Karpas-422 (cell line): ENCODE data around the gene ATG16L2. TPM values are rescaled to one million over a fixed set of nuclear protein-coding genes. Genes with fewer than 3 reads are reported as not detected.

Experiments used
- DNase-seq: peaks from one replicate; pipeline ENCODE4 v3.0.0-alpha.2; 2015
- H2AFZ ChIP-seq: fragments of 200-600 bp; sonication (generic); 2 replicates; pipeline ENCODE4 v1.6.1; 2014; ENCODE audit warnings: antibody characterized with exemption, low read length, mixed read lengths
- H3K27ac ChIP-seq: fragments of 200-600 bp; sonication (generic); 2 replicates; pipeline ENCODE4 v1.5.1; 2014; ENCODE audit warnings: mild to moderate bottlenecking, low read length, moderate library complexity
- H3K27me3 ChIP-seq: fragments of 200-600 bp; sonication (generic); 2 replicates; pipeline ENCODE4 v1.6.1; 2014; ENCODE audit warnings: low read length, mixed read lengths
- H3K36me3 ChIP-seq: fragments of 200-600 bp; sonication (generic); 2 replicates; pipeline ENCODE4 v1.6.1; 2014; ENCODE audit warnings: low read length, mixed read lengths; ENCODE audit not compliant: insufficient read depth
- H3K4me1 ChIP-seq: fragments of 200-600 bp; sonication (generic); 2 replicates; pipeline ENCODE4 v1.6.1; 2014; ENCODE audit warnings: mild to moderate bottlenecking, low read length, mixed read lengths
- H3K4me2 ChIP-seq: fragments of 200-600 bp; sonication (generic); 2 replicates; pipeline ENCODE4 v1.6.1; 2014; ENCODE audit warnings: low read length, low read depth, mild to moderate bottlenecking; ENCODE audit not compliant: poor library complexity, severe bottlenecking
- H3K4me3 ChIP-seq: fragments of 200-600 bp; sonication (generic); 2 replicates; pipeline ENCODE4 v1.5.1; 2014; ENCODE audit warnings: mild to moderate bottlenecking, antibody characterized with exemption, low read length, mixed read lengths
- H3K79me2 ChIP-seq: fragments of 200-600 bp; sonication (generic); 2 replicates; pipeline ENCODE4 v1.6.1; 2014; ENCODE audit warnings: mild to moderate bottlenecking, low read length, mixed read lengths
- H3K9ac ChIP-seq: fragments of 200-600 bp; sonication (generic); 2 replicates; pipeline ENCODE4 v1.6.0; 2014; ENCODE audit warnings: low read length
- H3K9me2 ChIP-seq: fragments of 200-600 bp; sonication (generic), shearing (Covaris generic); replicated peaks from 2 replicates; pipeline ENCODE4 v1.6.0; 2014; ENCODE audit warnings: mild to moderate bottlenecking, low read length, moderate library complexity; ENCODE audit not compliant: insufficient read depth
- H3K9me3 ChIP-seq: fragments of 300-700, 200-600 bp; sonication (generic); 2 replicates; pipeline ENCODE4 v1.6.1; 2014; ENCODE audit warnings: low read length, mixed read lengths
- H4K20me1 ChIP-seq: fragments of 200-600 bp; sonication (generic); 2 replicates; pipeline ENCODE4 v1.6.1; 2014; ENCODE audit warnings: mild to moderate bottlenecking, antibody characterized with exemption, low read length, low read depth; ENCODE audit not compliant: insufficient read depth
- total RNA-seq: library from RNA; depleted of rRNA; stranded (reverse); fragments of >200 nt; shearing (Covaris generic); gene quantifications from 2 replicates; pipeline ENCODE4 v1.2.3, GENCODE V29; 2014; ENCODE audit warnings: low replicate concordance

ATG16L2 gene
- total RNA-seq, 1 experiment from 2014 or later: 14.8 TPM

DNA sequence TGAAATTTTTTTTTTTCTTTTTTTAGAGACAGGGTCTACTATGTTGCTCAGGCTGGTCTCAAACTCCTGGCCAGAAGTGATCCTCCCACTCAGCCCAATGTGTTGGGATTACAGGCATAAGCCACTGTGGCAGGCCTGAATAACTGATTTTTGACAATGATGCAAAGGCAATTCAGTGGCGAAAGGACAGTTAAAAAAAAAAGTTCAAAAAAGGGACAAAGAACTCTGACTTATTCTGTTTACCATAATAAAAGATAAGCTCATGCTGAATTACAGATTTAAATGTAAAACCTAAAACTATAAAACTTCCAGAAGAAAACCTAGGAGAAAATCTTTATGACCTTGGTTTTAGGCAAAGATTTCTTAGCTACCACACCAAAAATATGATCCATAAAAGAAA lies 48.9 kb downstream of the ATG16L2 start:
- Histone ChIP-seq H3K36me3 (peaks cover 33% of the 10 kb centered on the region), H3K9ac (no peak overlapping the region), H3K9me2 (no peaks in the 10 kb centered on the region), H4K20me1 (no peaks in the 10 kb centered on the region), H3K79me2 (peaks cover 57% of the 10 kb centered on the region), H3K9me3 (no peaks in the 10 kb centered on the region), H2AFZ (no peak overlapping the region), H3K4me3 (no peak overlapping the region), H3K4me2 (no peak overlapping the region), H3K27me3 (no peaks in the 10 kb centered on the region), H3K27ac (no peak overlapping the region), H3K4me1 (no peaks in the 10 kb centered on the region)
- DNase-seq: no peak

DNA sequence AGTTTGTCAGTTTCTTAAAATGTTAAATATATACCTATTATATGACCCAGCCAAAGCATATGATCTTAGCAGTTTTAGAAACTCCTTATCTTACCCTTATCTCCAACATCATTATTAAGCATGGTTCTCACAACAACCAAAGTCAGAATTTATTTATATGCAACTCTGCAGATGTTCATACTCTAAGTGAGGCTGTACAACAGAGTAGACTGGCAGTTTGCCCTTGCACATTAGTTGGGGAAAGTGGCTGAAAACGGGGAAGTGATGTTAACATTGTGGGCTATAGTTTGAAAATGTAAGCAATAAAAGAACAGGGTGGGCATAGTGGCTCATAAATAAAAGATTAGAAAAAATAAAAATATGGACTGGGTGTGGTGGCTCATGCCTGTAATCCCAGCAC lies 49.7 kb downstream of the ATG16L2 start:
- no peak for DNase-seq
- H3K9me3 ChIP-seq: no peaks in the 10 kb centered on the region
- no peak overlapping the region for H3K27ac ChIP-seq
- no peak overlapping the region for H2AFZ ChIP-seq
- no peak overlapping the region for H3K4me3 ChIP-seq
- H3K27me3 ChIP-seq: no peaks in the 10 kb centered on the region
- H3K9ac ChIP-seq: no peak overlapping the region
- no peaks in the 10 kb centered on the region for H4K20me1 ChIP-seq
- peaks cover 57% of the 10 kb centered on the region for H3K79me2 ChIP-seq
- H3K9me2 ChIP-seq: no peaks in the 10 kb centered on the region
- peaks cover 38% of the 10 kb centered on the region for H3K36me3 ChIP-seq
- no peaks in the 10 kb centered on the region for H3K4me1 ChIP-seq
- H3K4me2 ChIP-seq: no peak overlapping the region

DNA sequence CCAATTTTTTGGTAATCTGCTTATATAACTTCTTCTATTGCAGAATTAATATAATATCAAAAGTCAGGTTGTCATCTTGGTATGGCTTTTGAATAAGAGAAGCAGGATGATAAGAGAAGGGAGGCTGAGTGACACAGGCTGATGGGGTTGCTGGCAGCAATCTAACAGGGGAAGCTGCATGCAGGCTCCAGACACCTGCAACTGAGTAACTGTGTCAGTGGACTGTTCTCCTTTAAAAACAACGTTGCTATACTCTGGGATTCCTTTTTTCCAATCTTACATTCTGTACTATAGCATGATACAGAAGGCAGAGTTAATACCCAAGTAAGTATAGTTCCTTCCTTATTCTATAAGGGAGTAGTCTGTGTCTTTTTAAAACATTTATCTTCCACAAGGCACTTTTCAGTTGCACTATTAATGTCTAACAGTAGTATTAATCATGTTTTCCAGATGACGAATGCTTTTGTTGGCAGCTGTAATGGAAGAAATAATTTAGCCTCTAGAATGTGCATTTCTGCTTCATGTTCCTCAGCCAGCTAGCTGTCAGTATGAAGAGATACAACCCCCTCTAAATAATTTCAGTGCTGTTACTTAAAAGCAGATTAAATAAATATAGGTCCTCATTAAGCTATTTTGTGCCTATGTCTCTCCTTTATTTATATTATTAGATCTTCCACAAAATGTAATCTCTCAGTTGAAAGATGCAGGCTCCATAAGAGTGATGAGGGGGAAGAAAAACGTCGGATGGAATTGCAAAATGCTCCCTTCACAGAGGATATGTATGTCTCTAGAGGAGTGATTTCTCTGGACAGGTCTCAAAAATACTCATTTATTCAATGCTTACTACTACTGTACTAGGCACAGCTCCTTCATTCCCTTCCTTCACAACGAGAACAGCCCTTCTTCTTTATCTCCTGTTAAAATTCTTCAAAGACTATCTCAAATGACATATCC lies 50.8 kb downstream of the ATG16L2 start:
- H3K27ac ChIP-seq: no peak overlapping the region; the same call in 1 of the 2 replicates

DNA sequence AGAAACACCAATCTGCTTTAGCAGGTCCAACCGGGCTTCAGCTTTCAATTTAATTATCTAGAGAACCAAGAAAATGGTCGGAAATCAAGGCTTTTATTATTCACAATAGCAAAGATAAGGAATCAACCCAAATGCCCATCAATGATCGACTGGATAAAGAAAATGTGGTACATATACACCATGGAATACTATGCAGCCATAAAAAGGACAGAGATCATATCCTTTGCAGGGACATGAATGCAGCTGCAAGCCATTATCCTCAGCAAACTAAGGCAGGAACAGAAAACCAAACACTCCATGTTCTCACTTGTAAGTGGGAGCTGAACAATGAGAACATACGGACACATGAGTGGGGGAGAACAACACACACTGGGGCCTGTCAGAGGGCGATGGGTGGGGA lies 53.8 kb downstream of the ATG16L2 start:
- Histone ChIP-seq H3K4me3 (no peak overlapping the region), H3K27me3 (no peaks in the 10 kb centered on the region), H4K20me1 (no peaks in the 10 kb centered on the region), H3K27ac (no peak overlapping the region), H3K79me2 (peaks cover 42% of the 10 kb centered on the region), H2AFZ (no peak overlapping the region), H3K9me2 (no peaks in the 10 kb centered on the region), H3K4me2 (no peak overlapping the region), H3K9ac (no peak overlapping the region), H3K4me1 (no peaks in the 10 kb centered on the region), H3K9me3 (no peaks in the 10 kb centered on the region), H3K36me3 (peaks cover 31% of the 10 kb centered on the region)
- no peak for DNase-seq

More for the DNA sequence above, 50.8 kb downstream of the ATG16L2 start:
- Histone ChIP-seq H3K4me3 (no peak overlapping the region), H3K9ac (no peak overlapping the region), H3K4me1 (no peaks in the 10 kb centered on the region), H3K9me2 (no peaks in the 10 kb centered on the region), H3K36me3 (peaks cover 34% of the 10 kb centered on the region), H3K4me2 (no peak overlapping the region), H3K79me2 (peaks cover 55% of the 10 kb centered on the region), H3K27me3 (no peaks in the 10 kb centered on the region), H3K9me3 (no peaks in the 10 kb centered on the region), H4K20me1 (no peaks in the 10 kb centered on the region), H2AFZ (no peak overlapping the region)
- DNase-seq: no peak

DNA sequence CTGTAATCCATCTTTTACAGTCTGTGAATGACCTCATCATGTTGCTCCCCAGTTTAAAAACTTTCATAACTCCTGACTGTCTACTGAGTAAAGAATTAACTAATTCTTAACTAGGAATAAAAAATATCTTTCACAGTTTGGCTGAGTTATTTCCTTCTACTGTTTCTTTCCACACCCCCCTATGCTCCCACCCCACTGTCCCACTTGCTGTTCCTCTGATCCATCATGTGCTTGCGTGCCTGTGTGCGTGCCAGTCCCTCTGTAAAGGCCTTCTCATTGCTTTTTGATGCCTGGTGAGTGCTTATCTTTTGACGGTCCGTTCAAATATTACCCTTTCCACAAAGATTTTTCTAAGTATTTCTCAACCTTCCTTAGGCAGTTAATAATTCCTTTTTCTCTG lies 55.6 kb downstream of the ATG16L2 start:
- Histone ChIP-seq H3K36me3 (peaks cover 39% of the 10 kb centered on the region), H3K4me1 (no peaks in the 10 kb centered on the region), H3K9me3 (no peaks in the 10 kb centered on the region), H2AFZ (no peak overlapping the region), H3K27me3 (no peaks in the 10 kb centered on the region), H3K9ac (no peak overlapping the region), H3K27ac (no peak overlapping the region), H3K9me2 (no peaks in the 10 kb centered on the region), H3K79me2 (peaks cover 29% of the 10 kb centered on the region), H4K20me1 (no peaks in the 10 kb centered on the region), H3K4me3 (no peak overlapping the region), H3K4me2 (no peak overlapping the region)
- no peak for DNase-seq

DNA sequence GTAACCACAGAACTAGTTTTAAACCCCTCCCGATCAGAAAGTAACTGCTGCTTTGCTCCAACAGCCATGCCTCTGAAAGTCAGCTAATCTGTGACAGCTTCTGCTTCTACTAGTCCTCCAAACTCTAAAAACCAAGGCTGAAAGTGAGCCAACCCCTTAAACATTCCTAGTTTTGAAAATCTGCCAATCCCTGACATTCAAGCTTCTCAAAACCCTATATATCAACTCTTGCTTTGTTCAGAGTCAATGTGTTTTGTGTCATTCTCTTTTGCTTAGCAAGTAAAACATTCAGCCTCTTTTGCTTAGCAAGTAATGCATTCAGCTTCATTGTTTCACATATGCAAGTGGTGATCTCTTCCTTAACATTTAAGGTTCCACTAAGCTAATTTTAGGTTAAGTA lies 56.9 kb downstream of the ATG16L2 start:
- no peak overlapping the region for H3K4me2 ChIP-seq
- no peak overlapping the region for H3K9ac ChIP-seq
- no peak for DNase-seq
- no peaks in the 10 kb centered on the region for H3K4me1 ChIP-seq
- H3K9me3 ChIP-seq: no peaks in the 10 kb centered on the region
- no peaks in the 10 kb centered on the region for H3K9me2 ChIP-seq
- H3K27ac ChIP-seq: no peak overlapping the region
- no peaks in the 10 kb centered on the region for H4K20me1 ChIP-seq
- peaks cover 32% of the 10 kb centered on the region for H3K79me2 ChIP-seq
- H2AFZ ChIP-seq: no peak overlapping the region
- H3K27me3 ChIP-seq: no peaks in the 10 kb centered on the region
- H3K4me3 ChIP-seq: no peak overlapping the region
- H3K36me3 ChIP-seq: peaks cover 49% of the 10 kb centered on the region

DNA sequence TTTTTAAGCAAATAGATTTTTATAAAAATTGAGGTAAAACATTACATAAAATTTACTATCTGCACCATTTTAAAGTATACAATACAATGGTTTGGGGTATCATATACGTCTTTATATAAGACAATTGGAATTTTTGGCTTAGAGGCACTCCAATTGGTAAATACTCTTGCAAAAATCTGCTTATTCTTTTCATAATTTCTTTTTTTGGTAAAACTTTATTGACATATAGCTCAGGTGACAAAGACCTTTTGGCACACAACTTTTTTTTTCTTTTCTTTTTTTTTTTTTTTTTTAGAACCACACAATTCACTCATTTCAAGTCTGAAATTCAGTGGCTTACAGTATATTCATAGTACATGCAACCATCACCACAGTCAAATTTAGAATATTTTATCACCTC lies 57.8 kb downstream of the ATG16L2 start:
- Histone ChIP-seq H3K27me3 (no peaks in the 10 kb centered on the region), H3K4me3 (no peak overlapping the region), H3K9ac (no peak overlapping the region), H3K27ac (no peak overlapping the region), H3K9me2 (no peaks in the 10 kb centered on the region), H3K79me2 (peaks cover 30% of the 10 kb centered on the region), H2AFZ (no peak overlapping the region), H3K4me1 (no peaks in the 10 kb centered on the region), H3K4me2 (no peak overlapping the region), H4K20me1 (no peaks in the 10 kb centered on the region), H3K36me3 (peaks cover 48% of the 10 kb centered on the region), H3K9me3 (no peaks in the 10 kb centered on the region)
- DNase-seq: no peak

DNA sequence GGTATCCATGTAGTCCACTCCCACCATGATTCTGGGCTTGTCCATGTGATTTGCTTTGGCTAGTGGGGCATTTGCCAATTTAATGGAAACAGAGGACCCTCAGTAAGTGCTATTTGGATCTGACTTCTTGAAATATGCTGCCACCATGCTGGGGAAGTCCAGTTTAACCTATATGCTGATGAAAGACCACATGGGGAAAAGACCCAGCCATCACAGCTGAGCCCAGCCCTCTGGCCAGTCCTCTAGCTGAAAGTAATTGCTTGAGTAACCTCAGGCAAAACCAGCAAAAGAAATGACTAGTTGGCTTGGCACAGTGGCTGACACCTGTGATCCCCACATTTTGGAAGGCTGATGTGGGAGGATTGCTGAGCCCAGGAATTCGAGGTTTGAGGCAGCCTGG lies 61.5 kb downstream of the ATG16L2 start:
- H3K9ac ChIP-seq: no peak overlapping the region
- H3K27ac ChIP-seq: no peak overlapping the region
- peaks cover 40% of the 10 kb centered on the region for H3K36me3 ChIP-seq

More for the DNA sequence above, 61.5 kb downstream of the ATG16L2 start:
- no peaks in the 10 kb centered on the region for H4K20me1 ChIP-seq
- no peak overlapping the region for H3K4me2 ChIP-seq
- no peaks in the 10 kb centered on the region for H3K4me1 ChIP-seq
- H3K4me3 ChIP-seq: no peak overlapping the region
- H3K9me3 ChIP-seq: no peaks in the 10 kb centered on the region
- no peaks in the 10 kb centered on the region for H3K27me3 ChIP-seq
- peaks cover 37% of the 10 kb centered on the region for H3K79me2 ChIP-seq
- no peak overlapping the region for H2AFZ ChIP-seq
- DNase-seq: no peak
- no peaks in the 10 kb centered on the region for H3K9me2 ChIP-seq
